Measurements from ENCODE around the gene ADAM33. TPM values are rescaled to one million over a fixed set of nuclear protein-coding genes. Genes with fewer than 3 reads are reported as not detected.

The ADAM33 gene
- polyA plus RNA-seq, 2 of the 4 experiments (the other 2 are of a cell fraction): 0.08 to 0.14 TPM

DNA sequence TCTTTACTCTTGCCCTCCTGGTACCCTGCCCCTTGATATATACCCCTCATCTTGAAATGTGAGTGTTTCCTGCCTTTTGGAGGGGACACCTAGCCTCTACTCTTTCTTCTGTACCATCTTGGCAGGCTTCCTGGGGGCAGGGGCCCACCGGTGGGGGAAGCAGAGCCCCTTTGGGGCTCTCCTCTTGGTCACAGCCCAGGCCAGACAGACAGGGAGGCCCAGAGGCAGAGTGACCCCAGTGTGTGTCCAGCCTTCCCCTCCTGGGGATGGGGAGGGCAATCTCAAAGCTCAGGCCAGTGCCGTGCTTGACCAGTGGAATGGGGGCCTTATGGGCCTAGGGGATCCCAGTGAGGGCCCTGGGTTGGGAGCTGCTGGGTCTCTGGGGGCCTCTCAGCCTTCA lies 3.6 kb downstream of the ADAM33 start:
- DNase-seq (ENCODE audit: low read depth in 1 of 2, low spot score in 1 of 2): no peak
- H3K9me3 ChIP-seq: no peaks in the 10 kb centered on the region
- ChIA-PET CTCF (interaction anchor here (0.7 to 61.5 kb wide), 18 partner anchors 11 to 582 kb away, joined by 3 to 2233 read pairs (median 10); partner anchors contain the start of genes ADISSP, CENPB, HSPA12B and SIGLEC1), POLR2A (interaction anchor here (0.8 to 2.3 kb wide), 3 partner anchors 72 to 103 kb away, joined by 5 to 12 read pairs (median 7); partner anchors contain the start of genes ADISSP and SPEF1)
- H3K4me2 ChIP-seq: no peak overlapping the region
- no peak overlapping the region for H3K4me3 ChIP-seq
- ATAC-seq: no peak
- TF ChIP-seq FOSL2 (IDR thresholded peaks at IDR 0.05): no peak
- no peak for TF ChIP-seq FOSL2 (CRISPR knock-in tag; IDR thresholded peaks at IDR 0.05)
- TF ChIP-seq JUN (IDR thresholded peaks at IDR 0.05): no peak
- TF ChIP-seq CHD4 (IDR thresholded peaks at IDR 0.05; ENCODE audit: borderline replicate concordance): no peak
- TF ChIP-seq ZNF302 (CRISPR knock-in tag; IDR thresholded peaks at IDR 0.05): no peak
- TF ChIP-seq RARB (CRISPR knock-in tag; IDR thresholded peaks at IDR 0.05): no peak
- TF ChIP-seq FOXS1 (CRISPR knock-in tag; IDR thresholded peaks at IDR 0.05): no peak
- no peak for TF ChIP-seq SREBF2 (IDR thresholded peaks at IDR 0.05)
- no peak for TF ChIP-seq KDM1A (IDR thresholded peaks at IDR 0.05; ENCODE audit: low read depth)
- no peak for TF ChIP-seq HDAC2 (IDR thresholded peaks at IDR 0.05)
- TF ChIP-seq CHD2 (IDR thresholded peaks at IDR 0.05; ENCODE audit: low read length, partially characterized antibody): no peak
- no peak for TF ChIP-seq HEYL (CRISPR knock-in tag; IDR thresholded peaks at IDR 0.05)
- no peak for TF ChIP-seq CBX2 (IDR thresholded peaks at IDR 0.05; ENCODE audit: borderline replicate concordance, low read depth)
- TF ChIP-seq EHMT2 (IDR thresholded peaks at IDR 0.05; ENCODE audit: low read depth): no peak
- no peak for TF ChIP-seq TFCP2L1 (CRISPR knock-in tag; IDR thresholded peaks at IDR 0.05)
- no peak for TF ChIP-seq ZFP36 (IDR thresholded peaks at IDR 0.05; ENCODE audit: borderline replicate concordance, partially characterized antibody)
- TF ChIP-seq E2F6 (IDR thresholded peaks at IDR 0.05; ENCODE audit: borderline replicate concordance, low read depth): no peak
- no peak for TF ChIP-seq FOSB (CRISPR knock-in tag; IDR thresholded peaks at IDR 0.05)
- no peak for TF ChIP-seq GATA3 (IDR thresholded peaks at IDR 0.05; ENCODE audit: borderline replicate concordance)
- no peak for TF ChIP-seq RFX5 (IDR thresholded peaks at IDR 0.05)
- TF ChIP-seq MYC (IDR thresholded peaks at IDR 0.05; ENCODE audit: borderline replicate concordance, low read length): no peak
- FAIRE-seq: no peak
- WGBS (ENCODE audit: missing lambda C conversion rate): 67% methylated on average over 2 of the region's 2 CpGs
- peaks cover 32% of the 10 kb centered on the region for H3K4me1 ChIP-seq
- no peak overlapping the region for H3K27ac ChIP-seq

DNA sequence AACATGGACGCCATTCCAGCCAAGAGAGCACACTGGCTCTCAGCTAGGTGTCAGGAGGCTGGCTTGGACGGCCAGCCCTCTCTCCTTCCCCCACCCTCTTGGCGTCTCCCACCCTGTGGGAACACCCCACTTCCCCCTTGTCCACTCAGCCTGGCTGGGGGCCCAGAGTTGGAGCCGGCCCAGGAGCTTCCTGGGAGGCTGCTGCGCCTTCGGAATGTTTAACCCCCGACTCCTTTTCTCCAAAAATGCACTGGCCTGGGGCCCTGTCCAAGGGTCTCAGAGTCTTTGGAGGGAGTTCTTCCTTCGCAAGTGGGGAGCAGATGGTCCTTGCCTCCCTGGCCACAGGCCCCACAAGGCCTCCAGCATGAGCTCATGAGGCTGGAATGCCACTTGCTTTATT lies 4.1 kb downstream of the ADAM33 start:
- DNase-seq (ENCODE audit: low read depth in 1 of 2, low spot score in 1 of 2): no peak
- POLR2A ChIA-PET: interaction anchor here (0.8 to 2.3 kb wide), 3 partner anchors 72 to 104 kb away, joined by 5 to 12 read pairs (median 7); partner anchors contain the start of genes ADISSP and SPEF1
- Histone ChIP-seq H3K4me3 (no peak overlapping the region), H3K9me3 (no peaks in the 10 kb centered on the region), H3K4me2 (no peak overlapping the region), H3K27ac (no peak overlapping the region), H3K4me1 (peaks cover 37% of the 10 kb centered on the region)
- CTCF ChIA-PET: interaction anchor here (0.6 to 61.5 kb wide), 21 partner anchors 11 to 581 kb away, joined by 3 to 2233 read pairs (median 9); partner anchors contain the start of genes ADISSP, CENPB, HSPA12B and SIGLEC1
- no peak for ATAC-seq
- 72% methylated on average over 7 of the region's 8 CpGs for WGBS (ENCODE audit: missing lambda C conversion rate)
- FAIRE-seq: no peak
- TF ChIP-seq KDM1A (IDR thresholded peaks at IDR 0.05; ENCODE audit: low read depth) (no peak), EHMT2 (IDR thresholded peaks at IDR 0.05; ENCODE audit: low read depth) (no peak), EP300 (IDR thresholded peaks at IDR 0.05) (no peak), ZFP36 (IDR thresholded peaks at IDR 0.05; ENCODE audit: borderline replicate concordance, partially characterized antibody) (no peak), CEBPB (IDR thresholded peaks at IDR 0.05) (no peak), RARB (CRISPR knock-in tag; IDR thresholded peaks at IDR 0.05) (no peak), NR3C1 (IDR thresholded peaks at IDR 0.05) (no peak), JUNB (IDR thresholded peaks at IDR 0.05) (no peak), SMC3 (IDR thresholded peaks at IDR 0.05) (no peak), NFE2L2 (conservative IDR thresholded peaks at IDR 0.05; ENCODE audit: low read length) (no peak), HOXB13 (CRISPR knock-in tag; IDR thresholded peaks at IDR 0.05; ENCODE audit: low read depth) (no peak), EHF (CRISPR knock-in tag; IDR thresholded peaks at IDR 0.05) (no peak), SREBF2 (IDR thresholded peaks at IDR 0.05) (no peak), PBX3 (IDR thresholded peaks at IDR 0.05) (no peak), FOSB (CRISPR knock-in tag; IDR thresholded peaks at IDR 0.05) (no peak), CBX2 (IDR thresholded peaks at IDR 0.05; ENCODE audit: borderline replicate concordance, low read depth) (no peak)

Measured in A549 (cell line).